GM18858 (cell line): ENCODE results near the gene SCN3B.

ENCODE experiments used
- ATAC-seq: cut with Tn5 transposase; IDR thresholded peaks from one replicate; pipeline ENCODE4 v1.9.1; 2021; ENCODE audit not compliant: unreplicated experiment

The SCN3B gene

DNA sequence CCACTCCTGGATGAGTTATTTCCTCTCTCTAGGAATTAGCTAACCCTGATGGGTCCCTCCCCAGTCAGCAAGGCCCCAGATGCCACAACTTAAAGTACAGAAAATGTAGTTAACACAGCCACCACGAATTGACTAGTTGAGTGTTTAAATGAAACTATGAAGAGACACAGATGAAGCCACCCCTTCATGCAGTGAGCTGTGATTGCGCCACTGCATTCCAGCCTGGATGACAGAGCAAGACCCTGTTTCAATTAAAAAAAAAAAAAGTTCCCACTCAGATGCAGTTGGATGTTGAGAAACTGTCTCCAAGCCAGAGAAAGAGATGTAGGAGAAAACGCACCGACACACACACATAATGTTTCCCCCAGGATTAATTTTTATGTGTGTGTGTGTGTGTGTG lies 53.3 kb downstream of the SCN3B start:
- ATAC-seq: no peak

DNA sequence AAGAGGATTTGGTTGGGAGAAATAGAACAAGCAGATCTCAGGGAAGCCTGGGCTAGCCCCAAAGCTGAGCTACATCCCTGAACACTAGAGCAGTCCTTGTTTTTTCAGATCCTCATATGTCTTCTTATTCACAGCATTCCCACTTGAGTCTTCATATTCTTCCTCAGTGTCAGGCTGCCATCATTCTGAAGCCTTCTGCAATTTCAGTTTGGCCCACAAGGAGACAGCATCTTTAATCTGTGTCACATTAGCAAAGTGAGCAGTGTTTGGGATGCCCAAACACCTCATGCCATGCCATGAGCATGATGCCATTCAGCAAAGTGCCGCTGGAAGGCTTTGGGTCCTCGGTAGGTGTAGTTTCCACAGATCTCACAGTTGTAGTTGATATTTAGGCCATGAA lies 56.6 kb downstream of the SCN3B start:
- ATAC-seq: no peak

DNA sequence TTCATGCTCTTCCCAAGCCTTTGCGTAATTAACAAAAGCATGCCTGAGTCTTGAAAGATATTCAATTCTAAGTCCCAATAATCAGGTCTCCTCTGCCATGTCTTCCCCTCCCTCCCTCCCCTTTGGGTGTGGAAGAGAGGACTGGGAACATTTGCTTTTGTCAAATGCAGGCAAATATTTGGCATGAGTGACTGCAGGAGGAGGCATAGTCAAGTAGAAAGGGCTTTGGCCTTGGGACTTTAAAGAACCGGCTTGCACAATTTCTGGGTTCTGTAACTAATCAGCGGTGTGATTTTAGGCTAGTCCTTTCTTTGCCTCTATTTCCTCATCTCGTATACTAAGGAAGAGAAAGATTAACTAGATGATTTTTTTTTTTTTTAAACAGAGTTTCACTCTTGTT lies 59.5 kb downstream of the SCN3B start:
- no peak for ATAC-seq

DNA sequence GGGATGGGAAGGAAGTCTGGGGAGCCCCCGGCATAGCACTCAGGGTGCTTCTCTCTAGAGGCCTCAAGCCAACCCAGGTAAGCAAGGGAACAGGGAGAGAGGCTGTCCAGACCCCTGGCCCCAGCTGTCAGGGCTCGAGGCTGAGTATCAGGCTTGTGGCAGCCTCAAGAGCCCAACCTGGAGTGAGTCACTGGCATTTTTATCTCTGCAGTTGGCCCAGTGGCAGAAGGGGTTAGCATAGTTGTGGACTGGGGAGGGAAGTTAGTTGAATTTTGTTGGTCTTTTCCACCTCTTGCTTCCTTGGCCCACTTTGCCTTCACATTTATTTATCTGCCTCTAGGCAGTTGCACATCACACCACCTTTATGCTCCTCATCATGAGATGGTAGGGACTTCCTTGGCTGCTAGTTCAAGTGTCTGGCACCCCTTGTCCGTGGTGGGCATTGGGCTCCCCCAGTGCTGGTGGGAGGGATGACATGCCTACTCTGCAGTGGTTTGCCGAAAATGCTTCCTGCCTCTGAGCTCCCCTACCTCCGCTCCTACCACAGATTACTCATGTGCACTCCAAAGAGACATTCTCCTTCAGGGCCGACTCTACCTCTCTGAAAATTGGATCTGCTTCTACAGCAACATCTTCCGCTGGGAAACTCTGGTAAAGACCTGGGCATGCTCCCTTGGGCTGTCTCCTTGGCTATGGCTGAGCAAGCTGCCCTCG lies 60.1 kb downstream of the SCN3B start:
- no peak for ATAC-seq

DNA sequence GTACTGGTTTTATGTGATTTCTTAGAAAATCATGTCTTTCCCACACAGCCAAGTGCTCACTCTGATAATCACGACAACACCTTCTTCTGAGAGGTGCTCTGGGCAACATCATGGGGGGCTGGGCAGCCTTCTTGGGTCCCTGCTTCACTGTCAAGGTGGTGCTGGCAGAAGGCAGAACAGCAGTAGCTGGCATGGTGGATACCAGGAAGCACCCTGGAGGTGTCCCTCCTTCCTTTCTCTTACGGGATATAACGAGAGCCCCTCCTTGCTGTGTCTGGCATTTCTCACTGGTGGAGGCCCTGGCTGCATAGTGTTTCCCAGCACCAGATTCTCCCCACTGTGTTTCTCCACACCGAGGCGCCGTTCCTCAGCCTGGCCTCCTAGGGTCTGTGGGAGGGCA lies 60.9 kb downstream of the SCN3B start:
- no peak for ATAC-seq

DNA sequence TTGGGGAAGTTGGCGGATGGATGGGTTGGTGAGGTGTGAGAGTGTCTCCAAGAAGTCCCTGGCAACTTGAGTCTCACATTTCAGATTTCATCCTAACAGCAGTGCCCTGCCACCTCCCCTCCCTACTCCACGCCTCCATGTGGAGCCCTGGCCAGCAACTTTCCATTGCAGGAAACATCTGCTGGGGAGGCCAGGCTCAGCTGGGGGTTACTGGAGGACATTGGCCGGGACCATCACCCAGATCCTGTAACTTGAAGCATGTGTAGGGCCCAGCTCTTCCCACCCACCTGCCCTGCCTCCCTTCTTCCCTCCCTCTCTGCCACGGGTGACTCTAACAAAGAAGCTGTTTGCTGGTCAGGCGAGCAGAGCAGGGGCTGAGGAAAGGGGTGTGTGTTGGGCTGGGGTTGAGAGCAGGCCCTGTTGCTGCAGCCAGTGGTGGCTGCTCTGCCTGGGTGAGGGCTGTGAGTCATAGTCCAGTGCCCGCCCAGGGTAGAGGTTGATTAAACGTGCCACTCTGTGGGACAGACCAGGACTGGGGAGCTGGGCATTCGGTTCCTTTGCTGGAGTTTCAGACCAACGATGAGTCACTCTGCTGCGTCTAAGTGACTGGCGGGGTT lies 64.0 kb downstream of the SCN3B start:
- no peak for ATAC-seq

DNA sequence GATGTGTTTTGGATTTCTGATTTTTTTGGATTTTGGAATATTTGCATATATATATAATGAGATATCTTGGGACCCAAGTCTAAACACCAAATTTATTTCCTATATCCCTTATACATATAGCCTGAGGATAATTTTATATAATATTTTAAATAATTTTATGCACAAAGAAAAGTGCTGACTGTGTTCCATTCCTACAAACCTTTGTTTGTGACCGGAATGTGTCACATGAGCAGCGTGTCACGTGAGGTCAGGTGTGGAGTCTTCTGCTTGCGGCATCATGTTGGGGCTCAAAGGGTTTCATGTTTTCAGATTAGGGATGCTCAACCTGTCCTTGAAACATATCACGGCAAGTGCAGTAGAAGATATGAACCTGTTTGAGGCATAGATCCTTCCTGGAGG lies 65.6 kb downstream of the SCN3B start:
- ATAC-seq: no peak

DNA sequence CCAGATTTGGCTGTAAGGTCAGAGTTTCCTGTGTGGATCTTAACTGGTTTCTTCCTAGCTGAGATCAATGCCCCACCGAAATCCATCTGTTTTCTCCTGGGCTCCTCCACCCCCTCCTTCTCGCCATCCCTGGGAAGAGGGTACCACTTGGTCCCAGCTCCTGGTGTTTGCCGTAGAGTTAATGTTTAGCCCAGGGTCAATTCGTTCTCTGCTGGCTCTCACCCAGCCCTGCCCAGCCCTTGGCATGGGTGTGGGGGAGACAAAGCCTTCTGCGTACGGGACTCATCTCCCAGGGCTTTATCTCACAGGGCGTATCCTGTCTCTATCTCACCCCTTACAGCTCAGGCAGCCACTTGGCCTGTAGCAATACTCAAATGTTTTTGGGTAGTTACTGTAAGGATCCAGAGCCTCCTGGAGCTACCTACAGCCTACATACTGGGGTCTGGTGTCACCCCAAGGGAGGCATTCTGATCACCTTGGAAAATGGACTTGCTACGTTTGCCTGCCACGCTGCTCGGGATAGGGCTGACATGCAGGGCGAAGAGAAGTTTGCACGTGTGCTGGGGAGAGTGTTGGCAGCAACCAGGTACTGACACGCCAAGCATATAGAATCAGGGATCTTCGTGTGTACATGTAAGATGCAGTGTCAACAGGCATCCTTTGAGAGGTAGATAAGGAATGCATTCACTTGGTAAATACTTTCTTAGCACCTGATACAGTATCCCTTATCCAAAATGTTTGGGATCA lies 66.1 kb downstream of the SCN3B start:
- ATAC-seq: no peak

DNA sequence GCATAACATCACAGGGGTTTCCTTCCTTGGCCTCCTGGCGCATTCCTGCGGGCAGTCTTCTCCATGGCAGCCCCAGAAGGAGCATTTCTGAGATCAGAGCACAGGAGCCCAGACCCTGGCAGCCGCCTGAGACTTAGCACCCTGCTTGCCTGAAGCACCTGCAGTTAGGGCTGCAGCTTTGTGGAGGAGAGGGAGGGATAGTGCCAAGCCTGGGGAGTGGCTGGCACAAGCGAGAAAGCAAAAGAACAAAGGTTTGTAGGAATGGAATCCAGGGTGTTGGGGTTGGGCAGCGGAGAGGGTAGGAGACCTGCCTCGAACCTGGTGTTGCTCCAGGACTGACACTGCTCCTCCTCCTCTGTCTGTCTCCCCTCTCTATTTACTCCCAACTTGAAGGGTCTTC lies 66.9 kb downstream of the SCN3B start:
- no peak for ATAC-seq

DNA sequence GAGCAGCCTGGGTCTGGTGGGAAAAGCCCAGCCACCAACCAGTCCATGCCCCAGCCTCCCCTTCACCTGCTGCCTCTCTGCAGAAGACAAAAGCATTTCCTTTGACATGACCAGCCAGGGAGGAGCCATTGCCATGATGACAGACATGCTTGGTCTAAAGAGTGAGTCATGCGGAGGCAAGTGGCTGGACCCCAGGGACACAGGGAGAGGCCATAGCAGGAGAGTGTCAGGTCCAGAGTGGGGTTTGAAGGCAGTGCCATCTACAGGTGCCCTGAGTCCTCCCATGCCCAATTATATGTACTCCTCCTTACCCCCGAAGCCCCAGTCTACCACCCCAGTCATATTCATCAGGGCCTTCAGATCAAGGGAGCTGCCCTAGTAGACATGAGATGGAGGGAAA lies 67.4 kb downstream of the SCN3B start:
- ATAC-seq: no peak

DNA sequence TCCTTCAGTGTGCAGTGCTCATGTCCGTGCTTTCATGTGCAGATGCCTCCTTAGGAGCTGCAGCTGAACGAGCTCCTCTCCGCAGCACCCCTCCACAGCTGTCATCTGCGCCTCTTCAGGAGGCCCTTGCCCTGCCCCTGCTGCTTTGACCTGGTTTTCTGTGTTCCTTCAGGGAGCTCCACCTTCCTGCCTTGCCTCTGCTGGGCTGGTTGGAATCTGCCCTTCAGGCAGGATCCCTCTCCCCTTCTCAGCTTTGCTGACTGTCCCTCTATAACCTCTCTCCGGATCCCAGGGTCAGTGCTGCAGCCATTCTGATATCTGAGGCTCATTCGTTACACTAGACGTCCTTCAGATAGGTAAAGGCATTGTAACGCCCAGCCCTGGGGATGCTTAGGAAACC lies 67.9 kb downstream of the SCN3B start:
- no peak for ATAC-seq

DNA sequence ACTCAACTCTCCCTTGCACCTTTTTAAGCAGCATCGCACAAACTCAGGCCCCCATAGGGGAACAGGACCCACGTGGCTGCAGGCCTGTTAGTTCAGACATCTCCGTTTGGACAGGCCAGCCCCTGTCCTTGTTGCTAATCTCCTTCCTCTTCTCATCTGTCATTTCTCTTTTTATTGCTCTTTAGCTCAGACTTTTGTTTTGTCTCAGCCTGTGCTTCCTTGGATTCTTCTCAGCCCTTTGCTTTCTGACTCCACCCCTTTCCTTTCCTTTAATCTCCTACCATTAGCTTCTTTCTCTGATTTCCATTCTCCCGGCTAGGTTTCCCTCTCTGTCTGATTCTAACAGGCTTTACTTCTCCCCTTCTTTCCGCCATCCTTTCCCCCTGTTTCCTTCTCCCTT lies 68.7 kb downstream of the SCN3B start:
- ATAC-seq: no peak

DNA sequence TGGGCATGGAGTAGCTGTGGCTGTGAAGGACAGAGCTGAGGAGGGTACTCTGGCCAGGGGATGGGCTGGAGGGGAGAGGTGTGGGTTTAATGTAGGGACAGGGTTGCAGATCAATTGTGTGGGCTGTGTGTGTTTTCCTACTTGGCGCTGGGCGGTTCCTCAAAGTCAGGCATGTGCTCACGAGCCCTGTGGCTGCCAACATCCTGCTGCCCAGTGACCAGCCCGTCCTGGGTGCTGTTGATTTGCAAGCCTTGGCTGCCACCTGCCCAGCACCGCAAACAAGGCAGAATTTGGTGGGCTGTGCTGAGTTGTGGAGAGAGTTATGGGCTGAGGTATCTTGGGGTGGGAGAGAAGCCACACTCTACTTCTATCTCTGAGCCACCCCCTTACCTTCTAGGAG lies 69.2 kb downstream of the SCN3B start:
- ATAC-seq: no peak

DNA sequence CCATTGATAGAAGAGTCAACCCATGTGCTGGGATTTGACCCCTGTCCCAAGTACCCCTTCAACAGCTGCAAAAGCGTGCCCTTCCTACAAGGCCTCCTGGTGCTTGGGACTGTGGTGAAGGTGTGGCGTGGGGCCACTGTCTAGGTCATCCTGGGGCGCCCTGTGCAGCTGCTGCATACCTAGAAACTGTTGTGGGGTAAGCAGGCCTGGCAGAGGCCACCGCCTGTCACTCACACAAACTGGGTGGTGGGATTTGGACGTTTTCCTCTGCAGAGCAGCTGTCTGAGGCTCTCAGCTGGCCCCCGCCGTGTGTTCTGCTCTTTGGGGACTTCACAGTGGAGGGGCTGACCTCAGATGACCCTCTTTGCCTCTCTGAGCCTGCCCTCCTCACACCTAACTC lies 69.7 kb downstream of the SCN3B start:
- ATAC-seq: no peak

DNA sequence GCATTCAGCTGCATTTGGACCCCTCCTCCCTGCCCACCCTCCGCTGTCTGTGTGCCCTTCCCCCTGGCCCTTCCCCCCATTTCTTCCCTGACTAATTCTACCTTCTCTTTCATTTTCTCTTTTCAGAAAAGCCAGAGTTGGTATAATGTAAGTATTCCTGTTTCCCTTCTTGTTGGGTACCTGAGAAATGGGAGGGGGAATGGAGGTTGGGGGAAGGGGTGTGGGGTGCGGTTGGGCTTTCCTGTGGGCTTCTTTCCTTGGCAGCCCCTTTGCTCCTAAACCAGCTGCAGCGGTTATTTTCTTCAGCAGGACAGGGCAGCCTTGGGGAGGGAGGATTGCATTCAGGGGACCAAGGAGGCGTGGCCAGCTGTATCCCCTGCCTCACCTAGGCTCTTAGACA lies 70.2 kb downstream of the SCN3B start:
- no peak for ATAC-seq

DNA sequence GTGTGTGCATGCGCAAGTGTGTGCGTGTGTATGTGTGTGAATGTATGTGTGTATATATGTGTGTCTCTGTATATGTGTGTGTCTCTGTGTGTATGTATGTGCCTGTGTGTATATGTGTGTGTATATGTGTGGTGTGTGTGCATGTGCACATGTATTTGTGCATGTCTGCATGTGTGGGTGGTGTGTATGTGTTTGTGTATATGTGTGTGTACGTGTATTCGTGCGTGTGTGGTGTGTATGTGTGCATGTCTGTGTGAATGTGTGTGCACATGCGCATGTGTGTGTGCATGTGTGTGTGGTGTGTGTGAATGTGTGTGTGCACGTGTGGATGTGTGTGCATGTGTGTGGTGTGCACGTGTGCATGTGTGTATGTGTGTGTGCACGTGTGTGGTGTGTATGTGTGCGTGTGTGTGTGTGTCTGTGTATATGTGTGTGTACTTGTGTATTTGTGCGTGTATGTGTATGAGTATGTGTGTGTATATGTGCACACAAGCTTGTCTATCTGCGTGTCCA lies 71.4 kb downstream of the SCN3B start:
- ATAC-seq: no peak

DNA sequence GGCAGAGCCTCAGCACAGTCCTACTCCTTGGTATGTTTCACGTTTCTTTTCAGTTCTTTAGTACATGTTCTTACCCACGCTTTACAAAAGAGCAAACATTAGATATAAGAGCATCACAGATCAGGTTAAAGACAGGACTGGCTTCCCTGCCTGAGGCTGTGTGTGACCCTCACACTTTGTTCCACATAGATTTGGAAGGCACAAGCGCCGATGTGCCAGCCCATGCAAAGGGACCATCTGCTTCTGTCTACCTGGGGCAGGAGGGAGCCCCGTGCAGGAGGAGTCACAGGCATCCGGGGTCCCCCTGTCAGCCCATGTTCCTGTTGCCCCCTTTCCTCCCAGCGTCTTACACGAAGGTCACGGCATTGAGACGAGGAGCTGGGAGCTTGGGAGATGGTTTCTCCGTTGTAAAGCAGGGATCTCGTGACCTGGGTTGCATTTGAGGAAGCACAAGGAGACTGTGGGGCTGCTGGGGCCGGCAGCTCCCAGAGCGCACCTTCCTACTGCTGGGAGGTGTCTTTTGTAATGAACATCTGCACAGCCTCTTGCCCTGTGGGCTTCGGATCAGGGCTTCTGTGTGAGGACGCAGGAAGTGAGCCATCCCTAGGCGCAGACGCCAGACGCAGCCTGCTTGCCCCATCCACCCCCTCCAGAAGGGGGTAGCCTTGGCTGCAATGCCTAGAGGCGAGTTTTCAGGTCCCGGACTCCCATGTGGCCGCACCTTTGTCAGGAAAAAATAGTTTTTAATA lies 72.6 kb downstream of the SCN3B start:
- ATAC-seq: no peak

DNA sequence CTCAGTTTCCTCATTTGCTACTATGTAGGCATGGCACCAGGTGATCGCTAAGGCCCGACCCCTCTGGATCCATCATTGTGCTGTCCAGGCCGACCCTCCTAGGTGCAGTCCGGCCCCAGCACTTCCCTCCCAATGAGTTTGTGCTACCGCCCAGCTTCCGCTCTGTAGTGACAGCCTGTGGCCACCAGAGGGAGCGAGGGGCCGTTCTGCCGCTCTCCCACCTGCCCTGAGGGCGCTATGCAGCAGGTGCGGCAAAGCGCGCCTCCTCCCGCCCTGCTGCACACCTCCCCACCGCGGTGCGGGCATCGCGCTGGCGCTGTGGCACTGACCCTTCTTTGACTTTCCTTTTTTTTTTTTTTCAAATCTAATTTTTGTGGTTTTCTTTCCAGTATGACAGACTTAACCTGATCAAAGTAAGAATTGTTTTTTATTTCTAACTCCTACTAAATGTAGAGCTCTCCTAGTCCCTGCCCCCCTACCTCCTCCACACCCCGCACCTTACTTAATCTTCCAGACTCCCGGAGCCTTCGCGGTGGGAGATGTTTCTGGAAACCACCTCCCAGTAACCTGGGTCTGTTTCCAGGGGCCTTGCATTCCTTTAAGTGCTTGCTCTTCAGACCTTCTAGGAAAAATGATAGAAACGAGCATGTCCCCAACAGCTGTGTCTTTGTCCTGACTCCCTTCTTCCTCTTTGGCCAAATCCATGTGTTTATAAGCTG lies 73.7 kb downstream of the SCN3B start:
- peak; percentile 75 for ATAC-seq

DNA sequence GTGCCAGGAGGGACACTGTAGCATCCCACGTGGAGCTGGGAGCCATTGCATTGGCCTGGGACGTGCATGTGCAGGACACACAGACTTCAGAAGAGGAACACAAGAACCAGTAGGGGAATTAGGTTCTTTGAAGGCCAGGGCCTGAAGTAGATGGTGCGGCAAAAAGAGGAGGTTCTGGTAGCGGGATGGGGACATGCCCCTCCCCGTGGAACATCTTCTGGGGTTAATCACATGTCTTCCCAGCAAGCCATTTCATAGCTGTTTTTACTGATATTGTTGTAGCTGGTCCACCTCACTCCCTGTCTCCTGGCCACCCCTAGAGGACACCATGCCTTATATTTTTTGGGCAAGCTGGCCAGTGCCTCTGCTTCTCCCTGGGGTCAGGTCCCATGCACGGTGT lies 74.3 kb downstream of the SCN3B start:
- ATAC-seq: no peak

DNA sequence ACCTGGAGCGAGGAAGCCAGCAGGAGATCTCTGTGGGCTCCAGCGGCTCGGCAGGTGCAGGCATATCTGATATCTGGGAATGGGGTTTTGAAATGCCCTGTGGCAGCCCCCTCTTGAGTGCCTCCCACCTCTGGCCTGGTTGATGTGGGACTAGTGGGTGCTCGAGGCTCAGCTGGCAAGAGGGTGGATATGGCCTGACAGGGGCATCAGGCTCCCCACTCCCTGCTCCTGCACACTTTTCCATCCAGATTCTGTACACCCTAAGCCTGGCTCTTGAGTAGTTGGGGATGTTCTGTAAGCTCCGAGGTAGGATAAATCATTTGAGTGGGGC lies 75.0 kb downstream of the SCN3B start:
- no peak for ATAC-seq
